ENCODE data around the gene L3MBTL4. TPM values are rescaled to one million over a fixed set of nuclear protein-coding genes. Genes with fewer than 3 reads are reported as not detected.

L3MBTL4 gene
- total RNA-seq, 1 experiment from 2014 or later, result not detected

- H3K27me3 ChIP-seq (ENCODE audit: insufficient read depth, low read depth), result peaks cover 73% of the 10 kb centered on the region
- no peaks in the 10 kb centered on the region for H3K79me2 ChIP-seq (ENCODE audit: low read depth)
- ChIA-PET CTCF (no interaction called here), POLR2A (ENCODE audit: unreplicated experiment) (no interaction called here)
- H3K9me3 ChIP-seq (ENCODE audit: insufficient read depth, low read depth), result no peaks in the 10 kb centered on the region
- no peak for DNase-seq
- no peak overlapping the region for H3K4me2 ChIP-seq
- no peaks in the 10 kb centered on the region for H4K20me1 ChIP-seq (ENCODE audit: insufficient read depth)
- H3K4me3 ChIP-seq, result no peak overlapping the region
- H3F3A ChIP-seq (ENCODE audit: insufficient read depth, low read depth), result no peaks in the 10 kb centered on the region
- intact Hi-C loops (cut with micrococcal nuclease; ENCODE audit: unreplicated experiment), result no loop called here
- H3K4me1 ChIP-seq (replicated peaks; ENCODE audit: insufficient read depth), result no peaks in the 10 kb centered on the region
- no peaks in the 10 kb centered on the region for H3K36me3 ChIP-seq (ENCODE audit: low read depth)
- H3K9me2 ChIP-seq (ENCODE audit: insufficient read depth), result no peaks in the 10 kb centered on the region
- H3K27ac ChIP-seq, result no peak overlapping the region
- TF ChIP-seq EZH2 (IDR thresholded peaks at IDR 0.05; ENCODE audit: low read depth), result no peak
- no peak for TF ChIP-seq CTCF (conservative IDR thresholded peaks at IDR 0.05)
- H2AFZ ChIP-seq, result no peak overlapping the region
- no TSS peak for BruUV-seq (replicated peaks)
These were observed 449.7 kb downstream of the L3MBTL4 start for GRCh38 chr18:5964996-5965395.

DNA sequence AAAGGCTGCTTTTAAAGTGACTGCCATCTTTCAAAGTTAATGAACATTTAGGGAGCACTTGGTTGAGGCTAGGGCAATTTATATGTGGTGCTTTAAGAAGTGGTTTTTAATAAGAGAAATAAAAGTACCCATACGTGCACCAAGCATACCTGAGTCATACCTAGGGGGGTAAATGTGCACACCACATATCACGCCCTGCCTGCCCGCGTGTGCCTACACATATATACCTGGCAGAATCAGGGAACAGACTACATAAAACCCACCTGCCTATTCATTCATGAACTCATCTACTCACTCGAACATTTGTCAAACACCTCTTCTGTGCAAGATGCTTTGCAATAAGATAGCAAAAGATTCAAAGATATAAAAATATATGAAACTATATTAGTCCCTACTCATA lies 450.1 kb downstream of the L3MBTL4 start:
- no peak for DNase-seq
- no peaks in the 10 kb centered on the region for H3K9me3 ChIP-seq (ENCODE audit: insufficient read depth, low read depth)
- ChIA-PET POLR2A (ENCODE audit: unreplicated experiment) (no interaction called here), CTCF (no interaction called here)
- no peaks in the 10 kb centered on the region for H3K36me3 ChIP-seq (ENCODE audit: low read depth)
- H4K20me1 ChIP-seq (ENCODE audit: insufficient read depth), result no peaks in the 10 kb centered on the region
- H2AFZ ChIP-seq, result no peak overlapping the region
- no TSS peak for BruUV-seq (replicated peaks)
- H3K27me3 ChIP-seq (ENCODE audit: insufficient read depth, low read depth), result peaks cover 73% of the 10 kb centered on the region
- H3K4me3 ChIP-seq, result no peak overlapping the region
- TF ChIP-seq CTCF (conservative IDR thresholded peaks at IDR 0.05) (no peak), EZH2 (IDR thresholded peaks at IDR 0.05; ENCODE audit: low read depth) (no peak)
- no peaks in the 10 kb centered on the region for H3K79me2 ChIP-seq (ENCODE audit: low read depth)
- intact Hi-C loops (cut with micrococcal nuclease; ENCODE audit: unreplicated experiment), result no loop called here
- H3K4me2 ChIP-seq, result no peak overlapping the region
- no peaks in the 10 kb centered on the region for H3K4me1 ChIP-seq (replicated peaks; ENCODE audit: insufficient read depth)
- no peaks in the 10 kb centered on the region for H3F3A ChIP-seq (ENCODE audit: insufficient read depth, low read depth)
- H3K9me2 ChIP-seq (ENCODE audit: insufficient read depth), result no peaks in the 10 kb centered on the region
- H3K27ac ChIP-seq, result no peak overlapping the region

DNA sequence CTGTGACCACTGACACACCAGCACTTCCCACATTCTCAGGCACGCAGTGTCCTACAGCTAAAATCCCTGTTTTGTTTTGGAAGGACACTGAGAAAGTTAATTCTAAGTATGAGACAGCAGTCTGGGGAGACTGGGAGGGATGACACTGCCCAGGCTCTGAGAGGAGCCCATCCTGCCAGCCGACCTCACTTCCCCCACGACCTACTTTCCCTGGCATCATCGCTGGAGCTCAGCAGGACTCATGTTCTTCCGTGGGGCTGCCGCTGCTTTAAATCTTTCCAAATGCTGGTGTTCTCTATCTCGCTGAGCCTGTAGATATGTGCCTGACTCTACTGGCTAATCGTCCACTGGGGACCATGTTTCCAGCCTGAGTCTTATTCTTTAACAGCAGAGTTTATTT lies 450.6 kb downstream of the L3MBTL4 start:
- no peak for TF ChIP-seq CTCF (conservative IDR thresholded peaks at IDR 0.05)
- TF ChIP-seq EZH2 (IDR thresholded peaks at IDR 0.05; ENCODE audit: low read depth), result no peak
- H2AFZ ChIP-seq, result no peak overlapping the region
- H3K9me2 ChIP-seq (ENCODE audit: insufficient read depth), result no peaks in the 10 kb centered on the region
- no peaks in the 10 kb centered on the region for H4K20me1 ChIP-seq (ENCODE audit: insufficient read depth)
- H3K27ac ChIP-seq, result no peak overlapping the region
- no peaks in the 10 kb centered on the region for H3K79me2 ChIP-seq (ENCODE audit: low read depth)
- intact Hi-C loops (cut with micrococcal nuclease; ENCODE audit: unreplicated experiment), result no loop called here
- no peak for DNase-seq
- H3K27me3 ChIP-seq (ENCODE audit: insufficient read depth, low read depth), result peaks cover 76% of the 10 kb centered on the region
- H3K9me3 ChIP-seq (ENCODE audit: insufficient read depth, low read depth), result no peaks in the 10 kb centered on the region
- no peak overlapping the region for H3K4me2 ChIP-seq
- no peaks in the 10 kb centered on the region for H3K36me3 ChIP-seq (ENCODE audit: low read depth)
- ChIA-PET CTCF (no interaction called here), POLR2A (ENCODE audit: unreplicated experiment) (no interaction called here)
- H3K4me3 ChIP-seq, result no peak overlapping the region
- no TSS peak for BruUV-seq (replicated peaks)
- H3F3A ChIP-seq (ENCODE audit: insufficient read depth, low read depth), result no peaks in the 10 kb centered on the region
- H3K4me1 ChIP-seq (replicated peaks; ENCODE audit: insufficient read depth), result no peaks in the 10 kb centered on the region
